K562 (cell line): ENCODE measurements around the gene RIMS3. TPM values are rescaled to one million over a fixed set of nuclear protein-coding genes. Genes with fewer than 3 reads are reported as not detected.

ENCODE experiments used
- CXXC5 ChIP-seq: fragments of 250-450 bp; sonication (Bioruptor Pico); IDR thresholded peaks from 2 replicates; pipeline ENCODE4 v1.8.0; 2022; ENCODE audit warnings: inconsistent platforms, mild to moderate bottlenecking, moderate library complexity
- E2F4 ChIP-seq: sonication (generic); formaldehyde crosslinking; IDR thresholded peaks from 2 replicates; pipeline ENCODE4 v1.8.0; 2022; ENCODE audit warnings: mild to moderate bottlenecking, low read depth, missing genetic modification reagents
- FOXM1 ChIP-seq, 2 experiments: fragments of 450-650 bp in 1 of 2; sonication (generic) in 1 of 2; formaldehyde crosslinking in 1 of 2; IDR thresholded peaks; 2 replicates each; pipeline versions ENCODE4 v1.6.1 to v1.9.0; 2017 to 2022; ENCODE audit warnings: low read depth in 2 of 2, mild to moderate bottlenecking in 2 of 2, missing genetic modification reagents in 1 of 2, moderate library complexity in 1 of 2
- HDAC1 ChIP-seq, 2 experiments: fragments of 450-650 bp; IDR thresholded peaks; 2 replicates each; pipeline ENCODE4 v1.6.1; 2016 to 2017; ENCODE audit warnings: inconsistent platforms in 1 of 2, mild to moderate bottlenecking in 1 of 2, moderate library complexity in 1 of 2
- KDM5B ChIP-seq: fragments of 200-600 bp; sonication (generic); IDR thresholded peaks from 2 replicates; pipeline ENCODE4 v1.6.1; 2012; ENCODE audit warnings: low read depth, mild to moderate bottlenecking, moderate library complexity, low read length, control low read depth, inconsistent platforms; ENCODE audit not compliant: insufficient replicate concordance
- MAZ ChIP-seq, 2 experiments: fragments of 450-650 bp in 1 of 2; sonication (generic) in 1 of 2; formaldehyde crosslinking; IDR thresholded peaks in 1 of 2; conservative IDR thresholded peaks in 1 of 2; 2 replicates each; pipeline versions ENCODE4 v1.4.0 to v1.5.0; 2020; ENCODE audit warnings: mild to moderate bottlenecking in 1 of 2, missing genetic modification reagents in 1 of 2
- MECOM ChIP-seq: fragments of 250-450 bp; sonication (Bioruptor Pico); IDR thresholded peaks from 2 replicates; pipeline ENCODE4 v1.8.0; 2022; ENCODE audit warnings: inconsistent platforms
- MNT ChIP-seq, 2 experiments: fragments of 450-650 bp; conservative IDR thresholded peaks; 2 replicates each; pipeline ENCODE4 v1.6.1; 2017; ENCODE audit warnings: mild to moderate bottlenecking in 2 of 2, moderate library complexity in 2 of 2
- NFIX ChIP-seq: fragments of 250-450 bp; sonication (Bioruptor Pico); IDR thresholded peaks from 2 replicates; pipeline ENCODE4 v1.4.0; 2020; ENCODE audit warnings: low read depth, mild to moderate bottlenecking, moderate library complexity
- PHF21A ChIP-seq: fragments of 450-650 bp; IDR thresholded peaks from 2 replicates; pipeline ENCODE4 v1.6.1; 2017; ENCODE audit warnings: low read depth, borderline replicate concordance
- PKNOX1 ChIP-seq: fragments of 450-650 bp; IDR thresholded peaks from 2 replicates; pipeline ENCODE4 v1.6.1; 2016
- POLR2AphosphoS5 ChIP-seq: IDR thresholded peaks from 2 replicates; pipeline ENCODE4 v1.6.1; 2011; ENCODE audit warnings: mild to moderate bottlenecking, low read depth, low read length, moderate library complexity; ENCODE audit not compliant: control insufficient read depth, insufficient read depth
- PPARD ChIP-seq: fragments of 250-450 bp; sonication (Bioruptor Pico); IDR thresholded peaks from 2 replicates; pipeline ENCODE4 v1.8.0; 2022; ENCODE audit warnings: inconsistent platforms, mild to moderate bottlenecking, moderate library complexity
- RAD21 ChIP-seq, 2 experiments: fragments of 250-450 bp in 1 of 2; fragments of 450-650 bp in 1 of 2; sonication (Bioruptor Pico) in 1 of 2; formaldehyde crosslinking in 1 of 2; IDR thresholded peaks in 1 of 2; conservative IDR thresholded peaks in 1 of 2; 2 replicates each; pipeline versions ENCODE4 v1.4.0 to v1.8.0; 2020 to 2022; ENCODE audit warnings: mild to moderate bottlenecking in 2 of 2, moderate library complexity in 1 of 2
- SP1 ChIP-seq: sonication (generic); formaldehyde crosslinking; IDR thresholded peaks from 2 replicates; pipeline ENCODE4 v1.8.1; 2022; ENCODE audit warnings: mild to moderate bottlenecking, missing genetic modification reagents
- TRIM25 ChIP-seq: fragments of 450-650 bp; IDR thresholded peaks from 2 replicates; pipeline ENCODE4 v1.7.0; 2016; ENCODE audit warnings: borderline replicate concordance
- XRCC5 ChIP-seq: fragments of 200-400 bp; formaldehyde crosslinking; IDR thresholded peaks from 2 replicates; pipeline ENCODE4 v1.6.1; 2017; ENCODE audit warnings: low read depth, mild to moderate bottlenecking, low read length
- ZEB2 ChIP-seq: fragments of 450-650 bp; IDR thresholded peaks from 2 replicates; pipeline ENCODE4 v1.6.1; 2016
- ZKSCAN3 ChIP-seq: fragments of 250-450 bp; sonication (Bioruptor Pico); IDR thresholded peaks from 2 replicates; pipeline ENCODE4 v1.4.0; 2020
- ZNF644 ChIP-seq: fragments of 200-800 bp; sonication (Bioruptor generic); IDR thresholded peaks from 2 replicates; pipeline ENCODE4 v1.6.1; 2016; ENCODE audit warnings: low read depth, missing genetic modification characterization, missing compliant biosample characterization
- polyA plus RNA-seq, 8 experiments: library from polyadenylated mRNA; depleted of rRNA in 4 of 8; stranded (reverse) in 5 of 8; unstranded in 3 of 8; fragments of >200 nt; fragmentation: Nextera tagmentation in 2 of 8; fragmentation: Illumina TruSeq in 1 of 8; extraction: Ambion mirVana in 2 of 8; extraction: Trizol in 1 of 8; gene quantifications; 2 replicates each; pipeline versions ENCODE4 v1.2.1 to v1.2.3, GENCODE V29; 2011 to 2014; ENCODE audit warnings: inconsistent platforms in 1 of 8, missing spikeins in 1 of 8
- total RNA-seq, 7 experiments: library from RNA; depleted of rRNA in 6 of 7; stranded (reverse); fragments of >200 nt in 6 of 7; fragmentation: Illumina TruSeq in 2 of 7; extraction: Trizol in 2 of 7; gene quantifications; 2 replicates each; pipeline versions ENCODE4 v1.2.1 to v1.2.3, GENCODE V29; 2011 to 2021; ENCODE audit warnings: low replicate concordance in 1 of 7
- TF ChIP-seq, protein P1 (sequence below): fragments of 450-650 bp; formaldehyde crosslinking; conservative IDR thresholded peaks from 2 replicates; pipeline ENCODE4 v1.4.0; 2022; ENCODE audit warnings: mild to moderate bottlenecking, missing genetic modification characterization

RIMS3 gene
- total and polyA plus RNA-seq, 9 of the 15 experiments (the other 6 are each of a cell fraction or from before 2014, with no cell fraction given), result 0.06 to 1.2 (median 0.59) TPM

GRCh38 chr1:40633931-40634376 is 31.5 kb downstream of the RIMS3 start (continued):
- peak; percentile 99 for TF ChIP-seq MECOM (CRISPR knock-in tag)
- TF ChIP-seq ZNF644 (tag), result no peak
- TF ChIP-seq ZKSCAN3 (CRISPR knock-in tag), result no peak
- TF ChIP-seq HDAC1 (IDR thresholded peaks at IDR 0.05), result peak in 1 of 2 experiments; percentile 67; a peak in 3 of 4 replicates
- TF ChIP-seq MAZ (CRISPR knock-in tag; conservative IDR thresholded peaks at IDR 0.05 in 1 of 2, IDR thresholded peaks at IDR 0.05 in 1 of 2), result peak in 1 of 2 experiments; percentile 44; a peak in 1 of 4 replicates
- TF ChIP-seq TRIM25, result no peak
- no peak for TF ChIP-seq PPARD (CRISPR knock-in tag)
- peak in 1 of 2 experiments; percentile 54; a peak in 1 of 4 replicates for TF ChIP-seq MNT (conservative IDR thresholded peaks at IDR 0.05)
- TF ChIP-seq XRCC5, result no peak
- peak; percentile 47; the same call in 1 of the 2 replicates for TF ChIP-seq ZEB2
- TF ChIP-seq FOXM1 (IDR thresholded peaks at IDR 0.05; ENCODE audit: low read depth), result peak; percentile 77
- no peak for TF ChIP-seq FOXM1 (CRISPR knock-in tag; IDR thresholded peaks at IDR 0.05; ENCODE audit: low read depth)
- peak; percentile 91 for TF ChIP-seq POLR2AphosphoS5
- TF ChIP-seq NFIX (CRISPR knock-in tag), result peak; percentile 29; the same call in 1 of the 2 replicates
- peak in 1 of 2 experiments; percentile 6; a peak in 1 of 4 replicates for TF ChIP-seq RAD21 (CRISPR knock-in tag; conservative IDR thresholded peaks at IDR 0.05 in 1 of 2, IDR thresholded peaks at IDR 0.05 in 1 of 2)
- TF ChIP-seq CXXC5 (CRISPR knock-in tag), result 0 out of 2 replicates have a peak, but pooled peaks have one; percentile 42
- TF ChIP-seq E2F4 (CRISPR knock-in tag), result no peak
- no peak for TF ChIP-seq SP1 (CRISPR knock-in tag)
- TF ChIP-seq PHF21A, result no peak
- no peak for TF ChIP-seq PKNOX1
- no peak for TF ChIP-seq KDM5B
- TF ChIP-seq, protein P1, sequence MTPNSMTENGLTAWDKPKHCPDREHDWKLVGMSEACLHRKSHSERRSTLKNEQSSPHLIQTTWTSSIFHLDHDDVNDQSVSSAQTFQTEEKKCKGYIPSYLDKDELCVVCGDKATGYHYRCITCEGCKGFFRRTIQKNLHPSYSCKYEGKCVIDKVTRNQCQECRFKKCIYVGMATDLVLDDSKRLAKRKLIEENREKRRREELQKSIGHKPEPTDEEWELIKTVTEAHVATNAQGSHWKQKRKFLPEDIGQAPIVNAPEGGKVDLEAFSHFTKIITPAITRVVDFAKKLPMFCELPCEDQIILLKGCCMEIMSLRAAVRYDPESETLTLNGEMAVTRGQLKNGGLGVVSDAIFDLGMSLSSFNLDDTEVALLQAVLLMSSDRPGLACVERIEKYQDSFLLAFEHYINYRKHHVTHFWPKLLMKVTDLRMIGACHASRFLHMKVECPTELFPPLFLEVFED, result no peak
